Gastroesophageal sphincter (tissue), 3 donors: ENCODE measurements around the gene DGAT2.

Experiments used
- EP300 ChIP-seq: sonication (generic); formaldehyde crosslinking; IDR thresholded peaks from one replicate; pipeline ENCODE4 v1.6.1; 2017; ENCODE audit warnings: antibody characterized with exemption, mild to moderate bottlenecking
- POLR2AphosphoS5 ChIP-seq: sonication (generic); formaldehyde crosslinking; IDR thresholded peaks from one replicate; pipeline ENCODE4 v1.6.1; 2017; ENCODE audit warnings: antibody characterized with exemption
- TF ChIP-seq, protein P1 (sequence below), 4 experiments: fragments of 200-600 bp in 2 of 4; fragments of 450-650 bp in 2 of 4; sonication (generic) in 1 of 4; IDR thresholded peaks; one replicate each; pipeline ENCODE4 v1.5.1; 2017 to 2019; ENCODE audit warnings: antibody characterized with exemption in 4 of 4, mild to moderate bottlenecking in 2 of 4, moderate library complexity in 2 of 4

- no peak for TF ChIP-seq POLR2AphosphoS5
- TF ChIP-seq, protein P1, sequence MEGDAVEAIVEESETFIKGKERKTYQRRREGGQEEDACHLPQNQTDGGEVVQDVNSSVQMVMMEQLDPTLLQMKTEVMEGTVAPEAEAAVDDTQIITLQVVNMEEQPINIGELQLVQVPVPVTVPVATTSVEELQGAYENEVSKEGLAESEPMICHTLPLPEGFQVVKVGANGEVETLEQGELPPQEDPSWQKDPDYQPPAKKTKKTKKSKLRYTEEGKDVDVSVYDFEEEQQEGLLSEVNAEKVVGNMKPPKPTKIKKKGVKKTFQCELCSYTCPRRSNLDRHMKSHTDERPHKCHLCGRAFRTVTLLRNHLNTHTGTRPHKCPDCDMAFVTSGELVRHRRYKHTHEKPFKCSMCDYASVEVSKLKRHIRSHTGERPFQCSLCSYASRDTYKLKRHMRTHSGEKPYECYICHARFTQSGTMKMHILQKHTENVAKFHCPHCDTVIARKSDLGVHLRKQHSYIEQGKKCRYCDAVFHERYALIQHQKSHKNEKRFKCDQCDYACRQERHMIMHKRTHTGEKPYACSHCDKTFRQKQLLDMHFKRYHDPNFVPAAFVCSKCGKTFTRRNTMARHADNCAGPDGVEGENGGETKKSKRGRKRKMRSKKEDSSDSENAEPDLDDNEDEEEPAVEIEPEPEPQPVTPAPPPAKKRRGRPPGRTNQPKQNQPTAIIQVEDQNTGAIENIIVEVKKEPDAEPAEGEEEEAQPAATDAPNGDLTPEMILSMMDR (IDR thresholded peaks at IDR 0.05), result no peak
- no peak for TF ChIP-seq EP300
Observed at GRCh38 chr11:75757651-75758050, 10.9 kb upstream of the DGAT2 start.
